HG02588 (cell line): ENCODE data around the gene ADM2.
"Not testable (repeated sequence)": the region's sequence is repeated elsewhere in the genome, so short reads cannot be mapped to it uniquely, and the experiment has no call there.

Experiments
- ATAC-seq: cut with Tn5 transposase; IDR thresholded peaks from one replicate; pipeline ENCODE4 v1.9.1; 2021; ENCODE audit warnings: mild to moderate bottlenecking, moderate library complexity; ENCODE audit not compliant: unreplicated experiment

ADM2 gene

GRCh38 chr22:50533856-50534711 is 52.7 kb downstream of the ADM2 start:
- ATAC-seq, result not testable (repeated sequence)

DNA sequence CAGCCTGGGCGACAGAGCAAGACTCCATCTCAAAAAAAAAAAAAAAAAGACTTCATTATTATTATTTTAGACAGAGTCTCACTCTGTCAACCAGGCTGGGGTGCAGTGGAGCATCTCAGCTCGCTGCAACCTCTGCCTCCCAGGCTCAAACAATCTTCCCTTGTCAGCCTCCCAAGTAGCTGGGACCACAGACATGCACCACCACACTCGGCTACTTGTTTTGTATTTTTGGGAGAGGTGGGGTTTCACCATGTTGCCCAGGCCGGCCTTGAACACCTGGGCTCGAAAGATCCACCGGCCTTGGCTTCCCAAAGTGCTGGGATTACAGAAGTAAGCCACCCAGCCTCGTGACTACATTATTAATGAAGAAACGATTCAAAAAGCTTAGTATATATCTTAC is 53.8 kb downstream of the ADM2 start:
- no peak for ATAC-seq
